Measurements from ENCODE around the gene KLRG1. TPM values are rescaled to one million over a fixed set of nuclear protein-coding genes. Genes with fewer than 3 reads are reported as not detected.

KLRG1 gene
- total RNA-seq, 1 donor from 2014 or later: 2.5 TPM

- Histone ChIP-seq H3K36me3 (ENCODE audit: control insufficient read depth, insufficient read depth, low read length) (no peaks in the 10 kb centered on the region), H3K4me3 (ENCODE audit: low read depth, low read length) (no peak overlapping the region), H3K27me3 (ENCODE audit: control insufficient read depth, insufficient read depth, low read length) (no peaks in the 10 kb centered on the region)
- TF ChIP-seq CTCF (IDR thresholded peaks at IDR 0.05; ENCODE audit: insufficient read depth, low read length, poor library complexity, severe bottlenecking): no peak
- no peak for DNase-seq (ENCODE audit: low read depth)
These were observed 59.6 kb downstream of the KLRG1 start for GRCh38 chr12:9048930-9049329.

GRCh38 chr12:9049520-9050133 is 60.3 kb downstream of the KLRG1 start:
- Histone ChIP-seq H3K36me3 (ENCODE audit: control insufficient read depth, insufficient read depth, low read length) (no peaks in the 10 kb centered on the region), H3K27me3 (ENCODE audit: control insufficient read depth, insufficient read depth, low read length) (no peaks in the 10 kb centered on the region), H3K4me3 (ENCODE audit: low read depth, low read length) (no peak overlapping the region)
- TF ChIP-seq CTCF (IDR thresholded peaks at IDR 0.05; ENCODE audit: insufficient read depth, low read length, poor library complexity, severe bottlenecking): peak; percentile 41
- DNase-seq (ENCODE audit: low read depth): no peak

GRCh38 chr12:9050521-9051157 is 61.3 kb downstream of the KLRG1 start:
- no peaks in the 10 kb centered on the region for H3K36me3 ChIP-seq (ENCODE audit: control insufficient read depth, insufficient read depth, low read length)
- TF ChIP-seq CTCF (IDR thresholded peaks at IDR 0.05; ENCODE audit: insufficient read depth, low read length, poor library complexity, severe bottlenecking): no peak
- no peak for DNase-seq (ENCODE audit: low read depth)
- no peak overlapping the region for H3K4me3 ChIP-seq (ENCODE audit: low read depth, low read length)
- H3K27me3 ChIP-seq (ENCODE audit: control insufficient read depth, insufficient read depth, low read length): no peaks in the 10 kb centered on the region

GRCh38 chr12:9051158-9051550 is 61.8 kb downstream of the KLRG1 start:
- Histone ChIP-seq H3K36me3 (ENCODE audit: control insufficient read depth, insufficient read depth, low read length) (no peaks in the 10 kb centered on the region), H3K4me3 (ENCODE audit: low read depth, low read length) (no peak overlapping the region), H3K27me3 (ENCODE audit: control insufficient read depth, insufficient read depth, low read length) (no peaks in the 10 kb centered on the region)
- TF ChIP-seq CTCF (IDR thresholded peaks at IDR 0.05; ENCODE audit: insufficient read depth, low read length, poor library complexity, severe bottlenecking): no peak
- DNase-seq (ENCODE audit: low read depth): no peak

GRCh38 chr12:9052610-9053009 is 63.3 kb downstream of the KLRG1 start:
- no peaks in the 10 kb centered on the region for H3K27me3 ChIP-seq (ENCODE audit: control insufficient read depth, insufficient read depth, low read length)
- no peak for DNase-seq (ENCODE audit: low read depth)
- H3K36me3 ChIP-seq (ENCODE audit: control insufficient read depth, insufficient read depth, low read length): no peaks in the 10 kb centered on the region
- H3K4me3 ChIP-seq (ENCODE audit: low read depth, low read length): no peak overlapping the region
- no peak for TF ChIP-seq CTCF (IDR thresholded peaks at IDR 0.05; ENCODE audit: insufficient read depth, low read length, poor library complexity, severe bottlenecking)

Other genes with a start within 250 kb of the KLRG1 start
- gene A2ML1, start 166.9 kb upstream of the KLRG1 start, total RNA-seq: 0.07 and 3.1 TPM in 2 replicates
- gene PHC1, start 75.0 kb upstream of the KLRG1 start, total RNA-seq: 67.8 and 76.7 TPM in 2 replicates
- 220 and 256 TPM in 2 replicates for gene M6PR, start 39.9 kb upstream of the KLRG1 start, total RNA-seq
- gene A2M, start 126.4 kb downstream of the KLRG1 start, total RNA-seq: 1.6 and 5.1 TPM in 2 replicates
- not detected in 2 replicates for gene PZP, start 218.8 kb downstream of the KLRG1 start, total RNA-seq

Data from kidney epithelial cell (primary cell).